ENCODE data around the gene SLAMF9.
"Not testable (repeated sequence)": the region's sequence is repeated elsewhere in the genome, so short reads cannot be mapped to it uniquely, and the experiment has no call there.

SLAMF9 gene

GRCh38 chr1:159920651-159921050 lies 33.4 kb downstream of the SLAMF9 start:
- DNase-seq (ENCODE audit: low read depth), result no peak

- DNase-seq (ENCODE audit: low read depth), result no peak
Observed at GRCh38 chr1:159920202-159920601, 33.8 kb downstream of the SLAMF9 start.

GRCh38 chr1:159919236-159919865 lies 34.7 kb downstream of the SLAMF9 start:
- no peak for DNase-seq (ENCODE audit: low read depth)

GRCh38 chr1:159918352-159919200 lies 35.5 kb downstream of the SLAMF9 start:
- no peak for DNase-seq (ENCODE audit: low read depth)

- no peak for DNase-seq (ENCODE audit: low read depth)
Observed at GRCh38 chr1:159917533-159918351, 36.3 kb downstream of the SLAMF9 start.

GRCh38 chr1:159916242-159917051 lies 37.6 kb downstream of the SLAMF9 start:
- no peak for DNase-seq (ENCODE audit: low read depth)

GRCh38 chr1:159915571-159916241 lies 38.3 kb downstream of the SLAMF9 start:
- DNase-seq (ENCODE audit: low read depth), result no peak

GRCh38 chr1:159914252-159915018 lies 39.6 kb downstream of the SLAMF9 start:
- no peak for DNase-seq (ENCODE audit: low read depth)

GRCh38 chr1:159913451-159914192 lies 40.4 kb downstream of the SLAMF9 start:
- no peak for DNase-seq (ENCODE audit: low read depth)

GRCh38 chr1:159911326-159912070 lies 42.5 kb downstream of the SLAMF9 start:
- DNase-seq (ENCODE audit: low read depth), result no peak

- DNase-seq (ENCODE audit: low read depth), result no peak
Observed at GRCh38 chr1:159908031-159908940, 45.8 kb downstream of the SLAMF9 start.

GRCh38 chr1:159906960-159907359 lies 47.1 kb downstream of the SLAMF9 start:
- no peak for DNase-seq (ENCODE audit: low read depth)

GRCh38 chr1:159904036-159904435 lies 50.0 kb downstream of the SLAMF9 start:
- DNase-seq (ENCODE audit: low read depth), result not testable (repeated sequence)

GRCh38 chr1:159902541-159902940 lies 51.5 kb downstream of the SLAMF9 start:
- no peak for DNase-seq (ENCODE audit: low read depth)
